ENCODE results near the gene SMIM5.

SMIM5 gene

DNA sequence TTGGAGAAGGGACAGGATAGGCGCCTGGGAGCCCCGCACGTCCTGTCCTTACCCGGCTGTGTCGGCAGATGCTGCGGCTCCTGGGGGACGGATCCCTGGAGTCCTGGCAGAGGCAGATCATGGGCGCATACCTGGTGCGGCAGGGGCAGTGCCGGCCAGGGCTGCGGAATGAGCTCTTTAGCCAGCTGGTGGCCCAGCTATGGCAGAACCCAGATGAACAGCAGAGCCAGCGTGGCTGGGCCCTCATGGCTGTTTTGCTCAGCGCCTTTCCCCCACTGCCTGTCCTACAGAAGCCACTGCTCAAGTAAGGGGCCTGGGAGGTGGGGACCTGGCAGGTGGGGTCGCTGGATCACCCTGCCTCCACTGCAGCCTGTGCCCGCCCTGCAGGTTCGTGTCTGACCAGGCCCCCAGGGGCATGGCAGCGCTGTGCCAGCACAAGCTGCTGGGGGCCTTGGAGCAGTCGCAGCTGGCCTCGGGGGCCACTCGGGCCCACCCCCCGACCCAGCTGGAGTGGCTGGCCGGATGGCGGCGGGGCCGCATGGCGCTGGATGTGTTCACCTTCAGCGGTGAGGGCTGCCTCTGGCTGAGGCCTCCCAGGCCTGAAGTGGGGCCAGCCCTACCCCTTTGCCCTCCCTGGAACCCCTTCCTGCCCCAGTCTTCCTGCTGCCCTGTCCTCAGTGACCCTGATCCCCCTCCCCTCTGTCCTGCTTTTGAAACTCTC, 20.2 kb upstream of the SMIM5 start:
- H3K4me3 ChIP-seq (ENCODE audit: low read length) = no peak overlapping the region
- no peaks in the 10 kb centered on the region for H3K27me3 ChIP-seq (ENCODE audit: low read depth, low read length)
- no peak overlapping the region for H2AFZ ChIP-seq (ENCODE audit: low read depth, low read length)
- H3K79me2 ChIP-seq (ENCODE audit: low read length) = no peaks in the 10 kb centered on the region
- no peak for TF ChIP-seq EZH2phosphoT487 (IDR thresholded peaks at IDR 0.05; ENCODE audit: low read depth)
- TF ChIP-seq, protein P1, sequence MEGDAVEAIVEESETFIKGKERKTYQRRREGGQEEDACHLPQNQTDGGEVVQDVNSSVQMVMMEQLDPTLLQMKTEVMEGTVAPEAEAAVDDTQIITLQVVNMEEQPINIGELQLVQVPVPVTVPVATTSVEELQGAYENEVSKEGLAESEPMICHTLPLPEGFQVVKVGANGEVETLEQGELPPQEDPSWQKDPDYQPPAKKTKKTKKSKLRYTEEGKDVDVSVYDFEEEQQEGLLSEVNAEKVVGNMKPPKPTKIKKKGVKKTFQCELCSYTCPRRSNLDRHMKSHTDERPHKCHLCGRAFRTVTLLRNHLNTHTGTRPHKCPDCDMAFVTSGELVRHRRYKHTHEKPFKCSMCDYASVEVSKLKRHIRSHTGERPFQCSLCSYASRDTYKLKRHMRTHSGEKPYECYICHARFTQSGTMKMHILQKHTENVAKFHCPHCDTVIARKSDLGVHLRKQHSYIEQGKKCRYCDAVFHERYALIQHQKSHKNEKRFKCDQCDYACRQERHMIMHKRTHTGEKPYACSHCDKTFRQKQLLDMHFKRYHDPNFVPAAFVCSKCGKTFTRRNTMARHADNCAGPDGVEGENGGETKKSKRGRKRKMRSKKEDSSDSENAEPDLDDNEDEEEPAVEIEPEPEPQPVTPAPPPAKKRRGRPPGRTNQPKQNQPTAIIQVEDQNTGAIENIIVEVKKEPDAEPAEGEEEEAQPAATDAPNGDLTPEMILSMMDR (IDR thresholded peaks at IDR 0.05; ENCODE audit: low read depth, low read length) = no peak
- H4K20me1 ChIP-seq (ENCODE audit: insufficient read depth, low read length) = no peaks in the 10 kb centered on the region
- peaks cover 11% of the 10 kb centered on the region for H3K4me1 ChIP-seq (ENCODE audit: low read length)
- H3K27ac ChIP-seq (ENCODE audit: low read length) = no peak overlapping the region
- H3K4me2 ChIP-seq (ENCODE audit: low read length) = no peak overlapping the region
- no peaks in the 10 kb centered on the region for H3K9me3 ChIP-seq (ENCODE audit: insufficient read depth, low read length)
- H3K36me3 ChIP-seq (replicated peaks; ENCODE audit: low read depth, low read length) = no peaks in the 10 kb centered on the region
- H3K9ac ChIP-seq (ENCODE audit: low read length) = no peak overlapping the region

DNA sequence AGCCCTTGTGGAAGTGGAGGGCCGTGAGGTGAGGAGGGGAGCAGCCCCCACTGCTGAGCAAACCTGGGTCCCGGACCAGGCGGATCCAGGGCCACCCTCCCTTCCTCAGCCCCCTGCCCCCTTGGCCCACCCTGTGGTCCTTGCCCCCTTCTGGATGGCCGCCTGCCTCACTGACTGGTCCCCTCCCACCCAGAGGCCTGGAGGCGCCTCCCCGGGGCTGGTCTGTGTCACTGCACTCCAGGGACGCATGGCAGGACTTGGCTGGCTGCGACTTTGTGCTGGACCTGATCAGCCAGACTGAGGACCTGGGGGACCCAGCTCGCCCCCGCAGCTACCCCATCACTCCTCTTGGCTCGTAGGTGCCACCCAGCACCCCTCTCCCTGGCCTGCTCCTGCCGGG, 19.2 kb upstream of the SMIM5 start:
- H4K20me1 ChIP-seq (ENCODE audit: insufficient read depth, low read length) = no peaks in the 10 kb centered on the region
- H3K79me2 ChIP-seq (ENCODE audit: low read length) = no peaks in the 10 kb centered on the region
- H3K9ac ChIP-seq (ENCODE audit: low read length) = no peak overlapping the region
- no peaks in the 10 kb centered on the region for H3K27me3 ChIP-seq (ENCODE audit: low read depth, low read length)
- peaks cover 11% of the 10 kb centered on the region for H3K4me1 ChIP-seq (ENCODE audit: low read length)
- H3K4me3 ChIP-seq (ENCODE audit: low read length) = no peak overlapping the region
- no peaks in the 10 kb centered on the region for H3K36me3 ChIP-seq (replicated peaks; ENCODE audit: low read depth, low read length)
- no peak overlapping the region for H3K4me2 ChIP-seq (ENCODE audit: low read length)
- H3K9me3 ChIP-seq (ENCODE audit: insufficient read depth, low read length) = no peaks in the 10 kb centered on the region
- H3K27ac ChIP-seq (ENCODE audit: low read length) = no peak overlapping the region
- TF ChIP-seq, protein P1 (IDR thresholded peaks at IDR 0.05; ENCODE audit: low read depth, low read length) = peak; percentile 20
- no peak for TF ChIP-seq EZH2phosphoT487 (IDR thresholded peaks at IDR 0.05; ENCODE audit: low read depth)
- no peak overlapping the region for H2AFZ ChIP-seq (ENCODE audit: low read depth, low read length)

DNA sequence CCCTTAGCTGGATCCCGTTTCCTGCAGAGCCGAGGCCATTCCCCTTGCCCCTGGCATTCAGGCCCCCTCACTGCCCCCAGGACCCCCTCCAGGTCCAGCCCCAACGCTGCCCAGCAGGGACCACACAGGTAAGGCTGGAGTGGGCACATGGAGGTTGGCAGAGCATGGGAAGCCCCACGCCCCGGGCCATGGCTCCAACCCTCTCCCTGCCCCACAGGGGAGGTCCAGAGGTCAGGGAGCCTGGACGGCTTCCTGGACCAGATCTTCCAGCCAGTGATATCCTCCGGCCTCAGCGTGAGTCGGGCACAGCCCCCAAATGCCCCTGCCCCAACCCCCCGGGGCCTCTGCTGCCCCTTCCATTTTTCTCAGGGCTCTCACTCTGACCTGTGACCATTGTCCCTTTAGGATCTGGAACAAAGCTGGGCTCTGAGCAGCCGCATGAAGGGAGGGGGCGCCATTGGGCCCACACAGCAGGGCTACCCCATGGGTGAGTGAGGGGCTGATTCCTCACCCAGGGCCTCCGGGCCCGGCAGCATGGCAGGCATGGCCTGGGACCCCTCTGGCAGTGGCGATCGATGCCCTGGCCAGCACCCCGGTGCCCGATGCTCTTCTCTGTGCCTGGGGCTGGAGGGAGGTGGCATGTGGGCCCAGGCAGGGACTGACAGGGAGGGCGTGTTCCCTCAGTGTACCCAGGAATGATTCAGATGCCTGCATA, 18.5 kb upstream of the SMIM5 start:
- TF ChIP-seq, protein P1 (IDR thresholded peaks at IDR 0.05; ENCODE audit: low read depth, low read length) = no peak
- TF ChIP-seq EZH2phosphoT487 (IDR thresholded peaks at IDR 0.05; ENCODE audit: low read depth) = no peak
- no peak overlapping the region for H3K4me2 ChIP-seq (ENCODE audit: low read length)
- no peaks in the 10 kb centered on the region for H4K20me1 ChIP-seq (ENCODE audit: insufficient read depth, low read length)
- H3K27ac ChIP-seq (ENCODE audit: low read length) = no peak overlapping the region
- H2AFZ ChIP-seq (ENCODE audit: low read depth, low read length) = no peak overlapping the region
- no peaks in the 10 kb centered on the region for H3K79me2 ChIP-seq (ENCODE audit: low read length)
- H3K9me3 ChIP-seq (ENCODE audit: insufficient read depth, low read length) = no peaks in the 10 kb centered on the region
- H3K27me3 ChIP-seq (ENCODE audit: low read depth, low read length) = no peaks in the 10 kb centered on the region
- H3K4me1 ChIP-seq (ENCODE audit: low read length) = peaks cover 11% of the 10 kb centered on the region
- no peak overlapping the region for H3K9ac ChIP-seq (ENCODE audit: low read length)
- no peaks in the 10 kb centered on the region for H3K36me3 ChIP-seq (replicated peaks; ENCODE audit: low read depth, low read length)
- no peak overlapping the region for H3K4me3 ChIP-seq (ENCODE audit: low read length)

DNA sequence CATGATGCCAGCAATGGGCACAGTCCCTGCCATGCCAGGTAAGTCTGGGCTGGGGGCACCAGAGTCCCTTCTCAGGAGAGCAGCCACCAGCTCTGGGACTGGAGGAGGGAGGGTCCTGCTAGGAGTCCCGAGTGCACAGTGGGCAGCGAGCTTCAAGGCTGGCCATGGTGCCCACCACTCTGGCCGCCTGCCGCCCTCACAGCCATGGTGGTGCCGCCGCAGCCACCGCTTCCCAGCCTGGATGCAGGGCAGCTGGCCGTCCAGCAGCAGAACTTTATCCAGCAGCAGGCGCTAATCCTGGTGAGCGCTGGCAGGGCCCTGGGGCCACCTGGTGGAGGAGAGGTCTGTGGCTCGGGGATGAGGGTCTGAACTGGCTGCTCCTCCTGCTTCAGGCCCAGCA, 17.9 kb upstream of the SMIM5 start:
- Histone ChIP-seq H4K20me1 (ENCODE audit: insufficient read depth, low read length) (no peaks in the 10 kb centered on the region), H3K27me3 (ENCODE audit: low read depth, low read length) (no peaks in the 10 kb centered on the region), H3K9me3 (ENCODE audit: insufficient read depth, low read length) (no peaks in the 10 kb centered on the region), H3K27ac (ENCODE audit: low read length) (no peak overlapping the region), H3K36me3 (replicated peaks; ENCODE audit: low read depth, low read length) (no peaks in the 10 kb centered on the region), H2AFZ (ENCODE audit: low read depth, low read length) (no peak overlapping the region), H3K4me1 (ENCODE audit: low read length) (peaks cover 7% of the 10 kb centered on the region), H3K9ac (ENCODE audit: low read length) (no peak overlapping the region), H3K4me2 (ENCODE audit: low read length) (no peak overlapping the region), H3K4me3 (ENCODE audit: low read length) (no peak overlapping the region), H3K79me2 (ENCODE audit: low read length) (no peaks in the 10 kb centered on the region)
- TF ChIP-seq, protein P1 (IDR thresholded peaks at IDR 0.05; ENCODE audit: low read depth, low read length) = no peak
- TF ChIP-seq EZH2phosphoT487 (IDR thresholded peaks at IDR 0.05; ENCODE audit: low read depth) = no peak
